ENCODE measurements around the gene MYH7. TPM values are rescaled to one million over a fixed set of nuclear protein-coding genes. Genes with fewer than 3 reads are reported as not detected.
"Not testable (repeated sequence)": the region's sequence is repeated elsewhere in the genome, so short reads cannot be mapped to it uniquely, and the experiment has no call there.

Gene MYH7
- polyA plus RNA-seq, 4 donors: 0.37 to 8.6 (median 2.6) TPM

DNA sequence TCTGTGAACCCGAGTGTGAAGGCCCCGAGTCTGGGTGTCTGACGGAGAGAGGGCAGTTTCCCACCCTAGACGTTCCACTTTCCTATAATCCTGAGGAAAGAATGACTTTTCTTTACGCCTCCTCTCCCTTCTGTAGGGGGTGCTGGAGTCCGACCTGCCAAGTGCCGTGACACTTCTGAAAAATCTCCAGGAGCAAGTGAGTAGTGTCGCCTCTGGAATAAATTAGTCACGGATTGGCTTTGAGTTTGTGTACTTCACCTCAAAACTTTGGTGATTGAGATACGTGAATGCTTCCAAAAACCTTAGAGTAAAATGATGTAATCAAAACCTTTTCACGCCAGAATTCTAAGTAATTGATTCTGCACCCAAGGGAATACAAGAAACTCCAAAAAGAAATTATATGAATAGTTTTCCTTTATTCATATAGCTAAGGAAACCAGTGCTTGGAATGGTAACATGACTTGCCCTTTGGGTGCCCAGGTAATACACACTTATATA is 34.5 kb upstream of the MYH7 start:
- Histone ChIP-seq H3K36me3 (ENCODE audit: control insufficient read depth in 3 of 3, insufficient read depth in 2 of 3, low read depth in 1 of 3, low read length in 3 of 3) (peaks cover 3 to 22% (median 8%) of the 10 kb centered on the region in 3 donors), H3K4me1 (ENCODE audit: control insufficient read depth in 3 of 3, insufficient read depth in 2 of 3, low read depth in 1 of 3, low read length in 2 of 3) (peaks cover 0 to 4% (median 0%) of the 10 kb centered on the region in 3 donors), H3K9me3 (ENCODE audit: control insufficient read depth in 2 of 2, insufficient read depth in 1 of 2, low read depth in 1 of 2, low read length in 1 of 2) (no peaks in the 10 kb centered on the region), H3K4me3 (ENCODE audit: low read depth in 1 of 3, low read length in 3 of 3) (peak overlapping the region; percentile 72 to 92 (median 76)), H3K27me3 (ENCODE audit: control insufficient read depth in 3 of 3, insufficient read depth in 3 of 3, low read length in 3 of 3) (no peaks in the 10 kb centered on the region), H3K27ac (ENCODE audit: low read depth in 1 of 3, low read length in 2 of 3) (peak overlapping the region; percentile 57 to 87 (median 75))
- 1 to 3% (median 1%) methylated on average over 11 of the region's 11 CpGs for WGBS, 3 donors
- DNase-seq: no peak
- no peak for FAIRE-seq

DNA sequence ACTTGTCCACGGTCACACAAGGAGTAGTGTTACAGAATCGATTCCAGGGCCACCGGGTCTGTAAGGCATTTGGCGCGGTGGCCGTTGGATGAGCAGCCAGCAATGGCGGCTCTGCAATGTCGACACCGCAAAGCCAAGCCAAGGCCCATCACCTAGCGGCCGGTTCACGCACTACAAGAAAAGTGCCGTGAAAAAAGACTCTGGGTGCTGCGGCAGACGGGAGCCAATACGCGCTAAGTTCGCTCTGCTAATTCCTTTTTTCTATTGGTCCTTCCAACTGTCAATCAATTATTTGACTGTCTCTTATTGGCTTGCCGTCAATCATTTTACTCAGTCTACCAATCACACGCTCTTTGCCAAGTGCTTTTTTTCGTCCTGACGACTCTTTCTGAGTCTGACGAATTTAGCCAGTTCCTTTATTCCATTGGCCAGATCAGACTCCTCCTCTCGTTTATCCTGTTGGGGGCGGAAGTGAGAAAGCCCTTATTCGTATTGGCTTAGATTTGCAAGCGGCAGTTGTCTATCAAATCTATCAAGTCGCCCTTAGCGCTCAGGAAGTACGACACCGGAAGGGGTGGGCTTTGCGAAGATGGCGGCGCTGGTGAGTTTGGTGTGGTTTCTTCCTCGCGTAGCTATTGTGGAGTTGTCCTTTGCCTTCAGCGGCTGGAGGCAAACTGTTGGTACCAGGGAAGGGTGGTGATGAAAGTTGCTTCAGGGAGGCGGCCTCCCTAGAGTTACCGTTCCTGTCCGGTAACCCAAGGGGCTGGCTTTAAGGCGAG is 33.9 kb upstream of the MYH7 start, which contains the start of gene NGDN:
TSS of gene NGDN (plus strand) at position 577 of the 779 bp plus-strand sequence. CDS start at position 590, 13 bp downstream.
- H3K4me1 ChIP-seq (ENCODE audit: control insufficient read depth in 3 of 3, insufficient read depth in 2 of 3, low read depth in 1 of 3, low read length in 2 of 3): peaks cover 0 to 4% (median 0%) of the 10 kb centered on the region in 3 donors
- no peaks in the 10 kb centered on the region for H3K9me3 ChIP-seq (ENCODE audit: control insufficient read depth in 2 of 2, insufficient read depth in 1 of 2, low read depth in 1 of 2, low read length in 1 of 2)

DNA sequence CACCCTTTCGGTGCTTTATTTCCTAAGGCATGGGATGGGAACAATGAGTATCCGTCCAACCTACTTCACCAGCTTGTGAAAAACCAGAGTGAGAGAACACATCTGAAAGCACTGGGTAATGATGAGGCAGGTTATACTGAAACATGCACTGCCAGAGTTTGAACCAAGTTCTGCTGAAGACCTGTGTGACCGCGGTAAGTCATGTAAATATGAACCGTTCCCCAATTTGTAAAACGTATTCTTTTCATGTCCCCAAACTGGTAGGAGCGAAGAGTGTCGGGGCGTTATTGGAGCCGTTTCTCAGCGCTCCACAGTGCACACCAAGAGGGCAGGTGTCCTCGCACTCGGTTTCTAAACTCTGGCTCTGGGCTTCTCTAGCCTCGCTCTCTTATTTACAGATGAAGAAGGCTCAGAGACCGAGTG is 33.3 kb upstream of the MYH7 start:
- Histone ChIP-seq H3K9me3 (ENCODE audit: control insufficient read depth in 2 of 2, insufficient read depth in 1 of 2, low read depth in 1 of 2, low read length in 1 of 2) (no peaks in the 10 kb centered on the region), H3K4me1 (ENCODE audit: control insufficient read depth in 3 of 3, insufficient read depth in 2 of 3, low read depth in 1 of 3, low read length in 2 of 3) (peaks cover 0 to 4% (median 0%) of the 10 kb centered on the region in 3 donors), H3K4me3 (ENCODE audit: low read depth in 1 of 3, low read length in 3 of 3) (peak overlapping the region in 2 of 3 donors; percentile 10 to 34), H3K27ac (ENCODE audit: low read depth in 1 of 3, low read length in 2 of 3) (peak overlapping the region; percentile 28 to 74 (median 41)), H3K27me3 (ENCODE audit: control insufficient read depth in 3 of 3, insufficient read depth in 3 of 3, low read length in 3 of 3) (no peaks in the 10 kb centered on the region), H3K36me3 (ENCODE audit: control insufficient read depth in 3 of 3, insufficient read depth in 2 of 3, low read depth in 1 of 3, low read length in 3 of 3) (peaks cover 3 to 18% (median 4%) of the 10 kb centered on the region in 3 donors)
- DNase-seq (no peak), FAIRE-seq (no peak)
- WGBS, 3 donors: 78 to 84% (median 83%) methylated on average over 15 of the region's 15 CpGs

More for the DNA sequence above, 33.9 kb upstream of the MYH7 start, which contains the start of gene NGDN:
- Histone ChIP-seq H3K4me3 (ENCODE audit: low read depth in 1 of 3, low read length in 3 of 3) (peak within 1 kb of the TSS; percentile 72 to 92 (median 76)), H3K27ac (ENCODE audit: low read depth in 1 of 3, low read length in 2 of 3) (peak within 1 kb of the TSS; percentile 57 to 87 (median 75)), H3K27me3 (ENCODE audit: control insufficient read depth in 3 of 3, insufficient read depth in 3 of 3, low read length in 3 of 3) (no peaks in the 10 kb centered on the region), H3K36me3 (ENCODE audit: control insufficient read depth in 3 of 3, insufficient read depth in 2 of 3, low read depth in 1 of 3, low read length in 3 of 3) (peaks cover 3 to 19% (median 7%) of the 10 kb centered on the region in 3 donors)
- 3 to 5% (median 4%) methylated on average over 41 of the region's 41 CpGs for WGBS, 3 donors
- FAIRE-seq: peak; percentile 98
- peak; percentile 98 to 100 for DNase-seq

DNA sequence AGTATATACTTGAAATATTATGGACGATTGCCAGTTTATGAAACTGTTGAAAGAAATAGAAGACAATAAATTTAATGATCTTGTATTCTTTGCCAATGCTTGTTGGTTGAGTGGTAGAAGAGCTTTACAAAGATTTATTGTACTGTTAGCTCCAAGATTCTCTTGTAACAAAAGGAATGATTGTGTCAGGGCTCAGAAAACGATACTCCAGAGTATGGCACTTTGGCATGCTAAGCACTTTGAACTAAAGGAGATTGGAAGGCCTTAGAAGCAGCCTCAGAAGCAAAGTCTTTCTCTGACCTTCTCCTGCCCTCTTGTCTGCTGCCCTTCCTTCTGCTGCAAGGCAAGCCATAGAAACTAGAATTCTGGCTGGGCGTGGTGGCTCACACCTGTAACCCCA is 29.8 kb upstream of the MYH7 start:
- 50 to 72% (median 58%) methylated on average over 3 of the region's 3 CpGs for WGBS, 3 donors
- no peak for DNase-seq
- no peak for FAIRE-seq

DNA sequence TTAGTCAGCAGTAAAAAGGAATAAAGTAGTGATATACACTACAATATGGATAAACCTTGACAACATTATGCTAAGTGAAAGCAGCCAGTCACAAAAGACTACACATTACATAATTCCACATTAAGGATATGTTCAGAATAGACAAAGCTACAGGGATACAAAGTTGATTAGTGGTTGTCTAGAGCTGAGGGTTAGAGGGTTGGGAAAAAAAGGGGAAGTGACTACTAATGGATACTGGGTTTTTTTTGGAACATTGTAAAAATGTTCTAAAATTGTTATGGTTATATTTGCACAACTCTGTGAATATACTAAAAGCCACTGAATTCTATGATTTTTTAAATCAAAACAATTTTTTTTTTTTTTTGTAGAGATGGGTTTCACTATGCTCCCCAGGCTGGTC is 29.2 kb upstream of the MYH7 start:
- Histone ChIP-seq H3K9me3 (ENCODE audit: control insufficient read depth in 2 of 2, insufficient read depth in 1 of 2, low read depth in 1 of 2, low read length in 1 of 2) (no peaks in the 10 kb centered on the region), H3K27me3 (ENCODE audit: control insufficient read depth in 3 of 3, insufficient read depth in 3 of 3, low read length in 3 of 3) (no peaks in the 10 kb centered on the region), H3K4me1 (ENCODE audit: control insufficient read depth in 3 of 3, insufficient read depth in 2 of 3, low read depth in 1 of 3, low read length in 2 of 3) (no peaks in the 10 kb centered on the region), H3K4me3 (ENCODE audit: low read depth in 1 of 3, low read length in 3 of 3) (no peak overlapping the region), H3K36me3 (ENCODE audit: control insufficient read depth in 3 of 3, insufficient read depth in 2 of 3, low read depth in 1 of 3, low read length in 3 of 3) (no peaks in the 10 kb centered on the region), H3K27ac (ENCODE audit: low read depth in 1 of 3, low read length in 2 of 3) (no peak overlapping the region)
- FAIRE-seq (no peak), DNase-seq (no peak)

More for the DNA sequence above, 29.8 kb upstream of the MYH7 start:
- Histone ChIP-seq H3K27ac (ENCODE audit: low read depth in 1 of 3, low read length in 2 of 3) (no peak overlapping the region), H3K4me3 (ENCODE audit: low read depth in 1 of 3, low read length in 3 of 3) (no peak overlapping the region), H3K4me1 (ENCODE audit: control insufficient read depth in 3 of 3, insufficient read depth in 2 of 3, low read depth in 1 of 3, low read length in 2 of 3) (peaks cover 0 to 2% (median 0%) of the 10 kb centered on the region in 3 donors), H3K27me3 (ENCODE audit: control insufficient read depth in 3 of 3, insufficient read depth in 3 of 3, low read length in 3 of 3) (no peaks in the 10 kb centered on the region), H3K36me3 (ENCODE audit: control insufficient read depth in 3 of 3, insufficient read depth in 2 of 3, low read depth in 1 of 3, low read length in 3 of 3) (no peaks in the 10 kb centered on the region), H3K9me3 (ENCODE audit: control insufficient read depth in 2 of 2, insufficient read depth in 1 of 2, low read depth in 1 of 2, low read length in 1 of 2) (no peaks in the 10 kb centered on the region)

DNA sequence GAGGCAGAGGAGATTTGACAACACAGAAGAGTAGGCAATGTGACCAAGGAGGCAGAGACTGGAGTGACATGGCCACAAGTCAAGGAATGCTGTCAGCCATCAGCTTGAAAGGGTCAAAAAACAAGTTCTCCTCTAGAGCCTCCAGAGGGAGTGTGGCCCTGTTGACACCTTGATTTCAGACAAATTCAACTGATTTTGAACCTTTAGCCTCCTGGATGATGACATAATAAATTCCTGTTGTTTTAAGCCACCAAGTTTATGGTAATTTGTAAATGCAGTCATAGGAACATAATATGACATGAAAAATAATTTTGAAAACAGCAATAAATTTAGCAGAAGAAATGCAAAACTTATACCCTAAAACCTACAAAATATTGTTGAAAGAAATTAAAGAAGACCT is 25.5 kb upstream of the MYH7 start:
- DNase-seq (no peak), FAIRE-seq (no peak)
- Histone ChIP-seq H3K9me3 (ENCODE audit: control insufficient read depth in 2 of 2, insufficient read depth in 1 of 2, low read depth in 1 of 2, low read length in 1 of 2) (no peaks in the 10 kb centered on the region), H3K36me3 (ENCODE audit: control insufficient read depth in 3 of 3, insufficient read depth in 2 of 3, low read depth in 1 of 3, low read length in 3 of 3) (no peaks in the 10 kb centered on the region), H3K4me3 (ENCODE audit: low read depth in 1 of 3, low read length in 3 of 3) (no peak overlapping the region), H3K27me3 (ENCODE audit: control insufficient read depth in 3 of 3, insufficient read depth in 3 of 3, low read length in 3 of 3) (no peaks in the 10 kb centered on the region), H3K27ac (ENCODE audit: low read depth in 1 of 3, low read length in 2 of 3) (no peak overlapping the region), H3K4me1 (ENCODE audit: control insufficient read depth in 3 of 3, insufficient read depth in 2 of 3, low read depth in 1 of 3, low read length in 2 of 3) (peaks cover 0 to 9% (median 0%) of the 10 kb centered on the region in 3 donors)

DNA sequence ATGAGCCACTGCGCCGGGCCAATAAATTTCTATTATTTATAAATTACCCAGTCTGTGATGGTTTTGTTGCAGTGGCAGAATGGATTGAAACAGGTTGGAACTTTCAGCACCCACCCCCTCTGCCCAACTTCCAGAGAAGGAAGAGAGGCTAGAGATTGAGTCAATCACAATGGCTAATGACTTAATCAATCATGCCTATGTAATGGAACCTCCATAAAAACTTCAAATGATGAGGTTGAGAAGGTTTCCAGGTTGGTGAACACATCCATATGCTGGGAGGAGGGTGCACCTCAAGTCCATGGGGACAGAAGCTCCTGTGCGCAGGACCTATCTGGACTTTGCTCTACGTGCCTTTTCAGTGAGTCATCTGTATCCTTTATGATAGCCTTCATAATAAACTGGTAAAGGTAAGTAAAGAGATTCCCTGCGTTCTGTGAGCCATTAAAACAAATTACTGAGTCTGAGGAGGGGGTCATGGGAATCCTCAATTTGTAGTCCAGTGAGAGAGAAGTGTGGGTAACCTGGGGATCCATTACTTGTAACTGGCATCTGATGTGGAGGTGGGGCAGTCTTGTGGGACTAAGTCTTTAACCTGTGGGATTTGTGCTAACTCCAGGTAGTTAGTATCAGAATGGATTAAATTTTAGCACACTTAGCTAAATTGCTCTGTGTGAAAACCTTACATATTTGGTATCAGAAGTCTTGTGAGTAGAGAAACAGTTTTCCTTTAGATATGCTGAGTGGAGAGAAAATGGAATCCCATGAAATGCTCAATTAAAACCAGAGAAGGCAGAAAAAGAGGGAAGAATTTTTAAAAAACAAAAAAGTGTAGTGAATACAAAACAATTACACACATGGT is 22.4 kb upstream of the MYH7 start:
- Histone ChIP-seq H3K36me3 (ENCODE audit: control insufficient read depth in 3 of 3, insufficient read depth in 2 of 3, low read depth in 1 of 3, low read length in 3 of 3) (no peaks in the 10 kb centered on the region), H3K27me3 (ENCODE audit: control insufficient read depth in 3 of 3, insufficient read depth in 3 of 3, low read length in 3 of 3) (peaks cover 0 to 1% (median 0%) of the 10 kb centered on the region in 3 donors), H3K4me3 (ENCODE audit: low read depth in 1 of 3, low read length in 3 of 3) (no peak overlapping the region), H3K9me3 (ENCODE audit: control insufficient read depth in 2 of 2, insufficient read depth in 1 of 2, low read depth in 1 of 2, low read length in 1 of 2) (no peaks in the 10 kb centered on the region), H3K4me1 (ENCODE audit: control insufficient read depth in 3 of 3, insufficient read depth in 2 of 3, low read depth in 1 of 3, low read length in 2 of 3) (peaks cover 0 to 9% (median 0%) of the 10 kb centered on the region in 3 donors), H3K27ac (ENCODE audit: low read depth in 1 of 3, low read length in 2 of 3) (peak overlapping the region; percentile 66 to 82 (median 68))
- WGBS, 3 donors: 31 to 68% (median 44%) methylated on average over 5 of the region's 5 CpGs
- DNase-seq: peak; percentile 93 to 97
- no peak for FAIRE-seq

DNA sequence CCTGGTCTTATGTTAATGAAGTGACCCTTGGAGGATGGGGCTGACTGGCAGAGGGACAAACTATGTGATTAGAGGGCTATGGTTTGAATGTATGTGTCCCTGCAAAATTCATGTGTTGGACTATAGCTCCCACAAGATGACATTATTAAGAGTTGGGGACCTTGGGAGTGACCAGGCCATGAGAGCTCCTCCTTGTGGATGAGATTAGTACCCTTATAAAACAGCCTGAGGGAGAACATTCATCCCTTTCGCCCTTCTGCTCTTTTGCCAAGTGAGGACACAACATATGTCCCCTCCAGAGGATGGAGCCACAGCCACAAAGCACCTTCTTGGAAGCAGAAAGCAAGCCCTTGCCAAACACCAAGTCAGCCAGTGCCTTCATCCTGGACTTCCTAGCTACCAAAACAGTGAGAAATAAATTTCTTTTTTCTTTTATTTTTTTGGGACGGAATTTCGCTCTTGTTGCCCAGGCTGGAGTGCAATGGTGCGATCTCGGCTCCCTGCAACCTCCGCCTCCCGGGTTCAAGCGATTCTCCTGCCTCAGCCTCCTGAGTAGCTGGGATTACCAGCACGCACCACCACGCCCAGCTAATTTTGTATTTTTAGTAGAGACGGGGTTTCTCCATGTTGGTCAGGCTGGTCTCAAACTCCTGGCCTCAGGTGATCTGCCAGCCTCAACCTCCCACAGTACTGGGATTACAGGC is 21.6 kb upstream of the MYH7 start:
- H3K27ac ChIP-seq (ENCODE audit: low read depth in 1 of 3, low read length in 2 of 3): peak overlapping the region in 2 of 3 donors; percentile 16 to 82
- H3K9me3 ChIP-seq (ENCODE audit: control insufficient read depth in 2 of 2, insufficient read depth in 1 of 2, low read depth in 1 of 2, low read length in 1 of 2); FAIRE-seq; H3K4me1 ChIP-seq (ENCODE audit: control insufficient read depth in 3 of 3, insufficient read depth in 2 of 3, low read depth in 1 of 3, low read length in 2 of 3); H3K36me3 ChIP-seq (ENCODE audit: control insufficient read depth in 3 of 3, insufficient read depth in 2 of 3, low read depth in 1 of 3, low read length in 3 of 3); DNase-seq; H3K27me3 ChIP-seq (ENCODE audit: control insufficient read depth in 3 of 3, insufficient read depth in 3 of 3, low read length in 3 of 3); H3K4me3 ChIP-seq (ENCODE audit: low read depth in 1 of 3, low read length in 3 of 3): not testable (repeated sequence)
- 90 to 96% (median 94%) methylated on average over 10 to 11 of the region's 11 CpGs for WGBS, 3 donors

Measured in small intestine (tissue), 7 donors.